SK-N-SH (cell line): ENCODE results near the gene LGI4. TPM values are rescaled to one million over a fixed set of nuclear protein-coding genes. Genes with fewer than 3 reads are reported as not detected.

Experiments
- CTCF ChIA-PET: fragments of 300-600, 350-600 bp; formaldehyde crosslinking; extraction: SDS; loops from one replicate; lab custom pipeline; 2021; lab: Yijun Ruan, JAX
- POLR2A ChIA-PET: fragments of 350-600 bp; sonication (Branson Sonifier 250); formaldehyde crosslinking; extraction: SDS; loops from one replicate; lab custom pipeline; 2020; ENCODE audit warnings: antibody characterized with exemption, inconsistent platforms; lab: Yijun Ruan, JAX
- DNase-seq: peaks from one replicate; pipeline ENCODE4 v3.0.0; 2012
- H2AFZ ChIP-seq: fragments of 200-600 bp; sonication (generic); 2 replicates; pipeline ENCODE4 v1.8.1; 2016; ENCODE audit warnings: antibody characterized with exemption, mild to moderate bottlenecking, low read depth
- H3F3A ChIP-seq: fragments of 200-600 bp; sonication (generic); replicated peaks from 2 replicates; pipeline ENCODE3; 2016; ENCODE audit warnings: antibody characterized with exemption, mild to moderate bottlenecking; ENCODE audit not compliant: insufficient read depth
- H3K27ac ChIP-seq, 2 experiments: fragments of 200-500 bp in 1 of 2; fragments of 200-600 bp in 1 of 2; sonication (Bioruptor generic) in 1 of 2; sonication (generic), shearing (Covaris generic) in 1 of 2; 2 replicates each; pipeline versions ENCODE4 v1.5.1 to v1.6.1; 2014 to 2016; ENCODE audit warnings: low read depth in 2 of 2, inconsistent platforms in 1 of 2, low read length in 1 of 2, mild to moderate bottlenecking in 1 of 2, mixed read lengths in 1 of 2
- H3K27me3 ChIP-seq: fragments of 200-600 bp; sonication (generic), shearing (Covaris generic); 2 replicates; pipeline ENCODE4 v1.6.1; 2016; ENCODE audit warnings: mixed run types; ENCODE audit not compliant: insufficient read depth
- H3K36me3 ChIP-seq, 2 experiments: fragments of 200-500 bp in 1 of 2; fragments of 200-600 bp in 1 of 2; sonication (Bioruptor generic) in 1 of 2; sonication (generic) in 1 of 2; replicated peaks in 1 of 2; 2 replicates each; pipeline versions ENCODE3 to v1.5.1; 2014 to 2016; ENCODE audit warnings: low read length in 1 of 2, mild to moderate bottlenecking in 1 of 2; ENCODE audit not compliant: insufficient read depth in 2 of 2, control insufficient read depth in 1 of 2
- H3K4me1 ChIP-seq, 2 experiments: fragments of 200-500 bp in 1 of 2; fragments of 200-600 bp in 1 of 2; sonication (Bioruptor generic) in 1 of 2; sonication (generic), shearing (Covaris generic) in 1 of 2; 2 replicates each; pipeline versions ENCODE4 v1.5.1 to v1.6.1; 2014 to 2016; ENCODE audit warnings: low read depth in 1 of 2, low read length in 1 of 2, mixed run types in 1 of 2; ENCODE audit not compliant: insufficient read depth in 2 of 2, control insufficient read depth in 1 of 2
- H3K4me2 ChIP-seq: fragments of 200-600 bp; sonication (generic), shearing (Covaris generic); 2 replicates; pipeline ENCODE4 v1.6.1; 2017; ENCODE audit warnings: mixed run types
- H3K4me3 ChIP-seq, 2 experiments: fragments of 200-500 bp in 1 of 2; fragments of 200-600 bp in 1 of 2; sonication (Bioruptor generic) in 1 of 2; sonication (generic), shearing (Covaris generic) in 1 of 2; 2 replicates each; pipeline versions ENCODE4 v1.5.1 to v1.8.1; 2014 to 2016; ENCODE audit warnings: low read depth in 2 of 2, inconsistent platforms in 1 of 2, low read length in 1 of 2, mild to moderate bottlenecking in 1 of 2, mixed read lengths in 1 of 2, moderate library complexity in 1 of 2
- H3K79me2 ChIP-seq: fragments of 200-600 bp; sonication (generic); 2 replicates; pipeline ENCODE4 v1.8.1; 2017; ENCODE audit warnings: mild to moderate bottlenecking; ENCODE audit not compliant: insufficient read depth
- H3K9ac ChIP-seq: fragments of 200-600 bp; sonication (generic); 2 replicates; pipeline ENCODE4 v1.6.1; 2017; ENCODE audit warnings: mixed run types
- H3K9me2 ChIP-seq: fragments of 200-600 bp; sonication (generic); 2 replicates; pipeline ENCODE4 v1.6.1; 2017; ENCODE audit warnings: mixed run types
- H3K9me3 ChIP-seq: fragments of 200-600 bp; sonication (generic); 2 replicates; pipeline ENCODE4 v1.6.1; 2017; ENCODE audit warnings: mixed run types, mild to moderate bottlenecking, moderate library complexity
- H4K20me1 ChIP-seq: fragments of 200-600 bp; sonication (generic); 2 replicates; pipeline ENCODE4 v1.6.1; 2017; ENCODE audit warnings: mild to moderate bottlenecking, mixed run types; ENCODE audit not compliant: insufficient read depth
- CHD2 ChIP-seq: fragments of 150-350 bp; IDR thresholded peaks from 2 replicates; pipeline ENCODE4 v1.6.1; 2018; ENCODE audit warnings: low read length; ENCODE audit not compliant: partially characterized antibody
- ELF1 ChIP-seq: IDR thresholded peaks from 2 replicates; pipeline ENCODE4 v1.4.0; 2012
- EP300 ChIP-seq, 2 experiments: IDR thresholded peaks; 2 replicates each; pipeline versions ENCODE4 v1.4.0 to v1.6.1; 2012; ENCODE audit warnings: borderline replicate concordance in 1 of 2, low read depth in 1 of 2, low read length in 1 of 2
- EZH2phosphoT487 ChIP-seq: fragments of 200-600 bp; sonication (generic); IDR thresholded peaks from 2 replicates; pipeline ENCODE4 v1.6.1; 2017; ENCODE audit warnings: low read depth, mixed run types, mild to moderate bottlenecking, antibody characterized with exemption, moderate library complexity, borderline replicate concordance
- FOXJ3 ChIP-seq: sonication (generic); formaldehyde crosslinking; IDR thresholded peaks from 2 replicates; pipeline ENCODE4 v1.5.1; 2020; ENCODE audit warnings: mild to moderate bottlenecking, missing genetic modification reagents
- FOXM1 ChIP-seq: IDR thresholded peaks from 2 replicates; pipeline ENCODE4 v1.4.0; 2012; ENCODE audit warnings: low read depth, mild to moderate bottlenecking
- GABPA ChIP-seq: IDR thresholded peaks from 2 replicates; pipeline ENCODE4 v1.4.0; 2012; ENCODE audit warnings: low read depth, mild to moderate bottlenecking
- GATA2 ChIP-seq: sonication (generic); formaldehyde crosslinking; IDR thresholded peaks from 2 replicates; pipeline ENCODE4 v1.5.0; 2020; ENCODE audit warnings: mild to moderate bottlenecking, missing genetic modification reagents
- JUND ChIP-seq: IDR thresholded peaks from 2 replicates; pipeline ENCODE4 v1.4.0; 2012
- MAX ChIP-seq: IDR thresholded peaks from 2 replicates; pipeline ENCODE4 v1.4.0; 2012; ENCODE audit warnings: low read depth
- NRF1 ChIP-seq: IDR thresholded peaks from 2 replicates; pipeline ENCODE4 v1.6.1; 2012; ENCODE audit warnings: low read depth, mild to moderate bottlenecking, low read length
- PBX3 ChIP-seq: IDR thresholded peaks from 2 replicates; pipeline ENCODE4; 2012
- RCOR1 ChIP-seq: fragments of 150-350 bp; IDR thresholded peaks from 2 replicates; pipeline ENCODE4 v1.6.1; 2017; ENCODE audit warnings: antibody characterized with exemption, low read length
- SIN3A ChIP-seq: IDR thresholded peaks from 2 replicates; pipeline ENCODE4 v1.6.1; 2012; ENCODE audit warnings: low read depth, mild to moderate bottlenecking, low read length, moderate library complexity, borderline replicate concordance
- SMC3 ChIP-seq: IDR thresholded peaks from 2 replicates; pipeline ENCODE4 v1.6.1; 2012; ENCODE audit warnings: low read depth, low read length, improper control_type of control experiment
- TCF12 ChIP-seq: IDR thresholded peaks from 2 replicates; pipeline ENCODE4 v1.4.0; 2012
- TEAD4 ChIP-seq: IDR thresholded peaks from 2 replicates; pipeline ENCODE4 v1.4.0; 2012; ENCODE audit warnings: mild to moderate bottlenecking, borderline replicate concordance; ENCODE audit not compliant: insufficient read depth
- WGBS: methylation state at CpG from one replicate; pipeline ENCODE4 v1.1.6; 2017; ENCODE audit warnings: low lambda C conversion rate; 5-methylcytosine and 5-hydroxymethylcytosine counted together
- polyA plus RNA-seq, 3 experiments: library from polyadenylated mRNA; depleted of rRNA; stranded (reverse); fragments of >200 nt; gene quantifications; 2 replicates each; pipeline ENCODE4 v1.2.3, GENCODE V29; 2012
- TF ChIP-seq, protein P1 (sequence below): IDR thresholded peaks from 2 replicates; pipeline ENCODE4 v1.4.0; 2012; ENCODE audit warnings: low read depth, borderline replicate concordance
- TF ChIP-seq, protein P2 (sequence below): IDR thresholded peaks from 2 replicates; pipeline ENCODE4 v1.4.0; 2012; ENCODE audit warnings: low read depth, borderline replicate concordance

The LGI4 gene
- polyA plus RNA-seq, 1 of the 3 experiments (the other 2 are of a cell fraction) = 0.05 TPM

DNA sequence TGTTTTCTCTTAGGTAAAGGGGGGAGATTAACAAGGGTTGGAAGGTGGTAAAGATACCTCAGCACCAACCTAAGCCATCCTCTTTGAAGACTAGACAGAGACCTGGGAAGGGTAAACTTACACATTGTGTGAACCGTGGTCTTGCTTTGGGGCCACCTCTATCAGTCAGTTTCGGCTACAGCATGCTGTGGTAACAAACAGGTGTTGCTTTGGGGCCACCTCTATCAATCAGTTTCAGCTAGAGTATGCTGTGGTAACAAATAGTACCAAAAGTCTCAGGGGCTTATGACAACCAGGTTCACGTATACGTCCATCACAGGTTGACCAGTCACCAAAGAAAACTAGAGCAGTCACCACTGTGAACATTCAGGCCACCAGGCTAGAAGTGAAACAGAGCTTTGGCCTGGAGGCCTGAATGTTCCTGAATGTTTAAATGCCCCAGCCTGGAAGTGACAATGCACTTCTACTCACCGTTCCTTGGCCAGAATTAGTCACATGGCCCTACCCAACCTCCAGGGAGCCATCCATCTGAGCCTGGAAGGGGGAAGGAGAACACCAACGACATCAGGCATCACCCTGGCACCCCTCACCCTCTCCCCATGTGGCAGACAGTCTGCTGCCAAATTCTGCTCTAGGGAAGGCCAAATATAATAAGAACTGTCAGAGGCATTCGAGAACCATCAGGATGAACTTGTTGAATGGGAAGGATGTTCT lies 12.0 kb upstream of the LGI4 start:
- Histone ChIP-seq H3K27me3 (peaks cover 27% of the 10 kb centered on the region; the same call in 1 of the 2 replicates), H3K36me3 (no peaks in the 10 kb centered on the region), H3K9ac (no peak overlapping the region), H4K20me1 (no peaks in the 10 kb centered on the region), H3K4me2 (no peak overlapping the region), H3K4me1 (peaks cover 0 to 15% of the 10 kb centered on the region in 2 experiments; a peak in 1 of 4 replicates), H3F3A (peaks cover under 1% of the 10 kb centered on the region), H3K9me3 (no peaks in the 10 kb centered on the region), H2AFZ (no peak overlapping the region), H3K79me2 (no peaks in the 10 kb centered on the region), H3K4me3 (no peak overlapping the region), H3K9me2 (no peaks in the 10 kb centered on the region), H3K27ac (no peak overlapping the region)
- WGBS = 68% methylated on average over 7 of the region's 7 CpGs
- ChIA-PET POLR2A (no interaction called here), CTCF (interaction anchor here (0.9 to 2.8 kb wide), 6 partner anchors 12 to 123 kb away, joined by 3 to 13 read pairs (median 4); partner anchors contain the start of gene LGI4)
- DNase-seq = no peak
- no peak for TF ChIP-seq NRF1
- TF ChIP-seq ELF1 = no peak
- no peak for TF ChIP-seq PBX3
- TF ChIP-seq JUND = no peak
- TF ChIP-seq MAX = no peak
- no peak for TF ChIP-seq GABPA
- no peak for TF ChIP-seq SMC3
- TF ChIP-seq RCOR1 = no peak
- no peak for TF ChIP-seq GATA2
- TF ChIP-seq, protein P1, sequence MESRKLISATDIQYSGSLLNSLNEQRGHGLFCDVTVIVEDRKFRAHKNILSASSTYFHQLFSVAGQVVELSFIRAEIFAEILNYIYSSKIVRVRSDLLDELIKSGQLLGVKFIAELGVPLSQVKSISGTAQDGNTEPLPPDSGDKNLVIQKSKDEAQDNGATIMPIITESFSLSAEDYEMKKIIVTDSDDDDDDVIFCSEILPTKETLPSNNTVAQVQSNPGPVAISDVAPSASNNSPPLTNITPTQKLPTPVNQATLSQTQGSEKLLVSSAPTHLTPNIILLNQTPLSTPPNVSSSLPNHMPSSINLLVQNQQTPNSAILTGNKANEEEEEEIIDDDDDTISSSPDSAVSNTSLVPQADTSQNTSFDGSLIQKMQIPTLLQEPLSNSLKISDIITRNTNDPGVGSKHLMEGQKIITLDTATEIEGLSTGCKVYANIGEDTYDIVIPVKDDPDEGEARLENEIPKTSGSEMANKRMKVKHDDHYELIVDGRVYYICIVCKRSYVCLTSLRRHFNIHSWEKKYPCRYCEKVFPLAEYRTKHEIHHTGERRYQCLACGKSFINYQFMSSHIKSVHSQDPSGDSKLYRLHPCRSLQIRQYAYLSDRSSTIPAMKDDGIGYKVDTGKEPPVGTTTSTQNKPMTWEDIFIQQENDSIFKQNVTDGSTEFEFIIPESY = no peak
- no peak for TF ChIP-seq EZH2phosphoT487
- no peak for TF ChIP-seq TCF12
- TF ChIP-seq EP300 (IDR thresholded peaks at IDR 0.05; ENCODE audit: borderline replicate concordance in 1 of 2, low read depth in 1 of 2, low read length in 1 of 2) = no peak
- no peak for TF ChIP-seq CHD2
- no peak for TF ChIP-seq FOXM1
- TF ChIP-seq FOXJ3 = no peak
- no peak for TF ChIP-seq TEAD4
- no peak for TF ChIP-seq SIN3A
- TF ChIP-seq, protein P2, sequence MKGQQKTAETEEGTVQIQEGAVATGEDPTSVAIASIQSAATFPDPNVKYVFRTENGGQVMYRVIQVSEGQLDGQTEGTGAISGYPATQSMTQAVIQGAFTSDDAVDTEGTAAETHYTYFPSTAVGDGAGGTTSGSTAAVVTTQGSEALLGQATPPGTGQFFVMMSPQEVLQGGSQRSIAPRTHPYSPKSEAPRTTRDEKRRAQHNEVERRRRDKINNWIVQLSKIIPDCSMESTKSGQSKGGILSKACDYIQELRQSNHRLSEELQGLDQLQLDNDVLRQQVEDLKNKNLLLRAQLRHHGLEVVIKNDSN = no peak
